SK-N-SH (cell line): ENCODE data around the gene FHOD3. TPM values are rescaled to one million over a fixed set of nuclear protein-coding genes. Genes with fewer than 3 reads are reported as not detected.

Experiments used
- CTCF ChIA-PET: fragments of 300-600, 350-600 bp; formaldehyde crosslinking; extraction: SDS; loops from one replicate; lab custom pipeline; 2021; lab: Yijun Ruan, JAX
- POLR2A ChIA-PET: fragments of 350-600 bp; sonication (Branson Sonifier 250); formaldehyde crosslinking; extraction: SDS; loops from one replicate; lab custom pipeline; 2020; ENCODE audit warnings: antibody characterized with exemption, inconsistent platforms; lab: Yijun Ruan, JAX
- DNase-seq: peaks from one replicate; pipeline ENCODE4 v3.0.0; 2012
- H2AFZ ChIP-seq: fragments of 200-600 bp; sonication (generic); 2 replicates; pipeline ENCODE4 v1.8.1; 2016; ENCODE audit warnings: antibody characterized with exemption, mild to moderate bottlenecking, low read depth
- H3F3A ChIP-seq: fragments of 200-600 bp; sonication (generic); replicated peaks from 2 replicates; pipeline ENCODE3; 2016; ENCODE audit warnings: antibody characterized with exemption, mild to moderate bottlenecking; ENCODE audit not compliant: insufficient read depth
- H3K27ac ChIP-seq, 2 experiments: fragments of 200-500 bp in 1 of 2; fragments of 200-600 bp in 1 of 2; sonication (Bioruptor generic) in 1 of 2; sonication (generic), shearing (Covaris generic) in 1 of 2; 2 replicates each; pipeline versions ENCODE4 v1.5.1 to v1.6.1; 2014 to 2016; ENCODE audit warnings: low read depth in 2 of 2, inconsistent platforms in 1 of 2, low read length in 1 of 2, mild to moderate bottlenecking in 1 of 2, mixed read lengths in 1 of 2
- H3K27me3 ChIP-seq: fragments of 200-600 bp; sonication (generic), shearing (Covaris generic); 2 replicates; pipeline ENCODE4 v1.6.1; 2016; ENCODE audit warnings: mixed run types; ENCODE audit not compliant: insufficient read depth
- H3K36me3 ChIP-seq, 2 experiments: fragments of 200-500 bp in 1 of 2; fragments of 200-600 bp in 1 of 2; sonication (Bioruptor generic) in 1 of 2; sonication (generic) in 1 of 2; replicated peaks in 1 of 2; 2 replicates each; pipeline versions ENCODE3 to v1.5.1; 2014 to 2016; ENCODE audit warnings: low read length in 1 of 2, mild to moderate bottlenecking in 1 of 2; ENCODE audit not compliant: insufficient read depth in 2 of 2, control insufficient read depth in 1 of 2
- H3K4me1 ChIP-seq, 2 experiments: fragments of 200-500 bp in 1 of 2; fragments of 200-600 bp in 1 of 2; sonication (Bioruptor generic) in 1 of 2; sonication (generic), shearing (Covaris generic) in 1 of 2; 2 replicates each; pipeline versions ENCODE4 v1.5.1 to v1.6.1; 2014 to 2016; ENCODE audit warnings: low read depth in 1 of 2, low read length in 1 of 2, mixed run types in 1 of 2; ENCODE audit not compliant: insufficient read depth in 2 of 2, control insufficient read depth in 1 of 2
- H3K4me2 ChIP-seq: fragments of 200-600 bp; sonication (generic), shearing (Covaris generic); 2 replicates; pipeline ENCODE4 v1.6.1; 2017; ENCODE audit warnings: mixed run types
- H3K4me3 ChIP-seq, 2 experiments: fragments of 200-500 bp in 1 of 2; fragments of 200-600 bp in 1 of 2; sonication (Bioruptor generic) in 1 of 2; sonication (generic), shearing (Covaris generic) in 1 of 2; 2 replicates each; pipeline versions ENCODE4 v1.5.1 to v1.8.1; 2014 to 2016; ENCODE audit warnings: low read depth in 2 of 2, inconsistent platforms in 1 of 2, low read length in 1 of 2, mild to moderate bottlenecking in 1 of 2, mixed read lengths in 1 of 2, moderate library complexity in 1 of 2
- H3K79me2 ChIP-seq: fragments of 200-600 bp; sonication (generic); 2 replicates; pipeline ENCODE4 v1.8.1; 2017; ENCODE audit warnings: mild to moderate bottlenecking; ENCODE audit not compliant: insufficient read depth
- H3K9ac ChIP-seq: fragments of 200-600 bp; sonication (generic); 2 replicates; pipeline ENCODE4 v1.6.1; 2017; ENCODE audit warnings: mixed run types
- H3K9me2 ChIP-seq: fragments of 200-600 bp; sonication (generic); 2 replicates; pipeline ENCODE4 v1.6.1; 2017; ENCODE audit warnings: mixed run types
- H3K9me3 ChIP-seq: fragments of 200-600 bp; sonication (generic); 2 replicates; pipeline ENCODE4 v1.6.1; 2017; ENCODE audit warnings: mixed run types, mild to moderate bottlenecking, moderate library complexity
- H4K20me1 ChIP-seq: fragments of 200-600 bp; sonication (generic); 2 replicates; pipeline ENCODE4 v1.6.1; 2017; ENCODE audit warnings: mild to moderate bottlenecking, mixed run types; ENCODE audit not compliant: insufficient read depth
- ELF1 ChIP-seq: IDR thresholded peaks from 2 replicates; pipeline ENCODE4 v1.4.0; 2012
- EP300 ChIP-seq, 2 experiments: IDR thresholded peaks; 2 replicates each; pipeline versions ENCODE4 v1.4.0 to v1.6.1; 2012; ENCODE audit warnings: borderline replicate concordance in 1 of 2, low read depth in 1 of 2, low read length in 1 of 2
- EZH2phosphoT487 ChIP-seq: fragments of 200-600 bp; sonication (generic); IDR thresholded peaks from 2 replicates; pipeline ENCODE4 v1.6.1; 2017; ENCODE audit warnings: low read depth, mixed run types, mild to moderate bottlenecking, antibody characterized with exemption, moderate library complexity, borderline replicate concordance
- FOSL2 ChIP-seq: IDR thresholded peaks from 2 replicates; pipeline ENCODE4 v1.4.0; 2012; ENCODE audit warnings: low read depth, mild to moderate bottlenecking, moderate library complexity, borderline replicate concordance
- FOXJ3 ChIP-seq: sonication (generic); formaldehyde crosslinking; IDR thresholded peaks from 2 replicates; pipeline ENCODE4 v1.5.1; 2020; ENCODE audit warnings: mild to moderate bottlenecking, missing genetic modification reagents
- GATA2 ChIP-seq: sonication (generic); formaldehyde crosslinking; IDR thresholded peaks from 2 replicates; pipeline ENCODE4 v1.5.0; 2020; ENCODE audit warnings: mild to moderate bottlenecking, missing genetic modification reagents
- IRF3 ChIP-seq: fragments of 150-350 bp; IDR thresholded peaks from 2 replicates; pipeline ENCODE4 v1.6.1; 2016; ENCODE audit warnings: mild to moderate bottlenecking, low read depth, low read length
- MEF2A ChIP-seq: IDR thresholded peaks from 2 replicates; pipeline ENCODE4 v1.4.0; 2012; ENCODE audit warnings: low read depth, borderline replicate concordance
- MXI1 ChIP-seq: IDR thresholded peaks from 2 replicates; pipeline ENCODE4 v1.6.1; 2012; ENCODE audit warnings: mild to moderate bottlenecking, low read depth, low read length, improper control_type of control experiment
- NFIC ChIP-seq: IDR thresholded peaks from 2 replicates; pipeline ENCODE4 v1.4.0; 2012; ENCODE audit warnings: borderline replicate concordance
- PBX3 ChIP-seq: IDR thresholded peaks from 2 replicates; pipeline ENCODE4; 2012
- RAD21 ChIP-seq: IDR thresholded peaks from 2 replicates; pipeline ENCODE4 v1.6.1; 2012; ENCODE audit warnings: mild to moderate bottlenecking, low read length
- RCOR1 ChIP-seq: fragments of 150-350 bp; IDR thresholded peaks from 2 replicates; pipeline ENCODE4 v1.6.1; 2017; ENCODE audit warnings: antibody characterized with exemption, low read length
- TAF1 ChIP-seq: IDR thresholded peaks from 2 replicates; pipeline ENCODE4 v1.6.1; 2012; ENCODE audit warnings: low read depth, mild to moderate bottlenecking, low read length, moderate library complexity, borderline replicate concordance
- WGBS: methylation state at CpG from one replicate; pipeline ENCODE4 v1.1.6; 2017; ENCODE audit warnings: low lambda C conversion rate; 5-methylcytosine and 5-hydroxymethylcytosine counted together
- polyA plus RNA-seq, 3 experiments: library from polyadenylated mRNA; depleted of rRNA; stranded (reverse); fragments of >200 nt; gene quantifications; 2 replicates each; pipeline ENCODE4 v1.2.3, GENCODE V29; 2012

FHOD3 gene
- polyA plus RNA-seq, 1 of the 3 experiments (the other 2 are of a cell fraction), result 10.9 TPM

DNA sequence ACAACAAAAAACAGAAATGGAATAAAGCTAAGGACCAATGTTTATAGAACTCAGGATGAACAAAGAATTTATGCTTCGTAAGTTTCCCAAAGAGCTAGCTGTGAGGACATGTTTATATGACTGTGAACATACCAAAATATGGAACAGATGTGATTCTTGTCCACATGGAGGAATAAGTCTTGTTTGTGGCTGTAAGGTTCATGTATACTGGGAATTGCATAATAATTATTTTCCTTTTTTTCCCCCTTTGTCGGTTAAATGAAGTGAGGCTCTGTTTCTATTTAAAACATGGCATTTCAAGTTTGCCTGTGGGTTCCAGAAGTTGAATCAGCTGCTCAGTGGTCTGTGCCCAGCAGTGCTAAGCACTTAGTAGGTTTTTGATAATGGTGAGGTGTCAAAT, 108.1 kb downstream of the FHOD3 start (continued):
- no peak for TF ChIP-seq FOSL2
- TF ChIP-seq ELF1, result no peak
- TF ChIP-seq NFIC, result no peak
- TF ChIP-seq PBX3, result no peak
- TF ChIP-seq MEF2A, result no peak
- no peak for TF ChIP-seq TAF1
- TF ChIP-seq EP300 (IDR thresholded peaks at IDR 0.05; ENCODE audit: borderline replicate concordance in 1 of 2, low read depth in 1 of 2, low read length in 1 of 2), result no peak
- TF ChIP-seq EZH2phosphoT487, result no peak

DNA sequence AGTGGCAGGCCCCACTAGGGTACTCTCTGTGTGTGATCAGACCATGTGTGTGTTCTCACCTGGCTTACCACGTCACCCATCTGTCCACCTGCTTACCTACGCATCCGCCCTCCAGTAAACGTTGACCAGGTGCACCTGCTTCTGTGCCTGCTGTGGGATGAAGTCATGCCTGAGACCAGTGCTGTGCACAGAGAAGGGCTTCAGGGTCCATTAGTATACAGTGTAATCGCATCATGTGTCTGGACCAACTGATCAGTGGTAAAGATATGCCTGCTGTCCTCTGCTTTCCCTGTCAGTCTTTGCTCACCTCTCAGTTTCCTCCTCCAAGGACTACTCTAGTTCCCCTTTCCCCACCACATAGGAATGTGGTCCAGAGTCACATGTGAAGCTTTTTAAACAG, 109.3 kb downstream of the FHOD3 start:
- no peaks in the 10 kb centered on the region for H3K27me3 ChIP-seq
- H3K36me3 ChIP-seq, result no peaks in the 10 kb centered on the region
- H3K9me3 ChIP-seq, result no peaks in the 10 kb centered on the region
- peaks cover 0 to 24% of the 10 kb centered on the region in 2 experiments; a peak in 2 of 4 replicates for H3K4me1 ChIP-seq
- H3K9ac ChIP-seq, result no peak overlapping the region
- ChIA-PET POLR2A (no interaction called here), CTCF (interaction anchor here (1.0 kb wide), 1 partner anchor 108 kb away, joined by 3 read pairs; no protein-coding TSS in a partner anchor)
- WGBS, result 44% methylated on average over 5 of the region's 5 CpGs
- no peak overlapping the region for H3K4me3 ChIP-seq
- no peaks in the 10 kb centered on the region for H4K20me1 ChIP-seq
- no peak overlapping the region for H3K4me2 ChIP-seq
- no peaks in the 10 kb centered on the region for H3K9me2 ChIP-seq
- TF ChIP-seq FOXJ3 (CRISPR knock-in tag) (peak; percentile 82; the same call in 1 of the 2 replicates), RCOR1 (peak; percentile 52; the same call in 1 of the 2 replicates), IRF3 (no peak), EZH2phosphoT487 (no peak), EP300 (IDR thresholded peaks at IDR 0.05; ENCODE audit: borderline replicate concordance in 1 of 2, low read depth in 1 of 2, low read length in 1 of 2) (peak in 1 of 2 experiments; percentile 79; a peak in 2 of 4 replicates), RAD21 (0 out of 2 replicates have a peak, but pooled peaks have one; percentile 7), MXI1 (peak; percentile 51; the same call in 1 of the 2 replicates), GATA2 (CRISPR knock-in tag) (peak; percentile 96)
- no peak overlapping the region for H2AFZ ChIP-seq
- no peaks in the 10 kb centered on the region for H3K79me2 ChIP-seq
- H3F3A ChIP-seq, result no peaks in the 10 kb centered on the region
- DNase-seq, result peak; percentile 48
- peak overlapping the region in 1 of 2 experiments; percentile 82; a peak in 2 of 4 replicates for H3K27ac ChIP-seq
